HG02938 (cell line): ENCODE results near the gene ACOX3.

Source experiments
- ATAC-seq: cut with Tn5 transposase; IDR thresholded peaks from one replicate; pipeline ENCODE4 v1.9.1; 2021; ENCODE audit warnings: mild to moderate bottlenecking, moderate library complexity; ENCODE audit not compliant: unreplicated experiment

Gene ACOX3

GRCh38 chr4:8325291-8325973 lies 115.1 kb downstream of the ACOX3 start:
- ATAC-seq = no peak

DNA sequence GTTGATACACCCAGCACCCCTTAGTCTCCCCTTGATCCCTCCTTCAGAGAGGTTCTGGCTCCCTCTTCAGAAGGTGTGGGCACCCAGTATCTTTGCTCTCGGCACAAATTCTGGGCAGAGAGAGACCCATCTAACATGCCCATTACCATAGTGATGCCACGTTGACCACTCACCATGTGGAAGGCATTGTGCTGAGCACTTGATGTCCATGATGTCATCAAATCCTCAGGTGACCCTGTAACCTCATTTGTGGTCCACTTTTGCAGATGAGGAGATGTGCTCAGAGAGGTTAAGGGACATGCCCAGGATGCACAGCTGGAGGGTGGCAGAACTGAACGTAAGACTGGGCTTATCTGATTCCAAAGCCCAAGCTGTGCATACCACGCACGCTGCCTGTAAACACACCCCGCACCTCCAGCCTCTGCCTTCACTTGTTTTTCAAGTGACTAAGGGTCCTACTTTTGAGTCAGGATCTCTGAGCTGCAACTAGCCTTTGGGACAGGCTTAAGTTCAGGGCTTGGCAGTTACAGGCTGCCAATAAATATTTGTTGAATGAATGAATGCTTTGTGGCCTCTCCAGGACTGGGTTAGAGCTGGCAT lies 115.8 kb downstream of the ACOX3 start:
- ATAC-seq = no peak

DNA sequence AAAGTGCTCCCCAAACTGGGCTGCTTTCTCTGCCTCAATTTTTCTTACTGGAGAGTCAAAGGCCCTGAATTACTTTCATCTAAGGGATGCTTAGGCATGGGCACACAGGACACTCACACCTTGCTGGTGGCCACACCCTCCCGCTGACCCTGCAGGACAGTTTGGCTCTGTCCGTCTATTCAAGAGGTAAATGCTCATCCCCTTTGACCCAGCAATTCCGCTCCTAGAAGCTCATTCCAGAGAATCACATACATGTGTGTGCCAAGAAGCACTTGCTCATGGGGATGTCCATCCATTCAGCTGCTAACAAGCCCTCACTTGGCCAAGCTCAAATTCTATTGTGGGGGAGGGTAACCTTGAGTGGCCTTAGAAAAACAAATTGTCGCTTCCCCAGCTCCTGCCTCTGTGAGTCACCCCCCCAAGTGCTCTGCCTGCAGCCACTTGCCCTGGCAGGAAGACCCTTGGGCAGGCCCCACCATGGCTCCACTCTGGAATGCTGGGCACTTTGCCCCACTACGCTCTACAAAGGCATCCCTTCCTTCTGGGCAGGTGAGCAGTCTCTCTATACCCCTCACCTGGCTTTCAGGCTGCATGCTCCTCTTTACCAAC lies 116.5 kb downstream of the ACOX3 start:
- ATAC-seq = no peak

- no peak for ATAC-seq
Measured at GRCh38 chr4:8322794-8323704, 117.5 kb downstream of the ACOX3 start.

DNA sequence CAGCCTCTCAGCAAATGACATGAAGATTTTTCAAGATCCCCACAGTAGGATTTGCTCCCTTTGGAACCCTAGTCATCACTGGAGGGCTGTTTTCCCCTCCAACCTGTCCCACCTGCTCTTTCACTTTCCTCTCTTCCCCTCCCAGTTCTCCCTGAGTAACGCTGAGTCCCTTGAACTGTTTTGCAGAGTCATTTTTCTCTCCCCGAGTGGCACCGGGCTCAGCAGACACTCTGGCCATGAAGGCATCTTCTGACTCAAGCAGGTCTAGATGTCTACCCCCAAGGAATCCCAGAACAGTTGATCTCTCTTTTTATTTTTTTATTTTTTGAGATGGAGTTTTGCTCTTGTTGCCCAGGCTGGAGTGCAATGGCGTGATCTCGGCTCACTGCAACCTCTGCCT lies 118.8 kb downstream of the ACOX3 start:
- ATAC-seq = no peak

DNA sequence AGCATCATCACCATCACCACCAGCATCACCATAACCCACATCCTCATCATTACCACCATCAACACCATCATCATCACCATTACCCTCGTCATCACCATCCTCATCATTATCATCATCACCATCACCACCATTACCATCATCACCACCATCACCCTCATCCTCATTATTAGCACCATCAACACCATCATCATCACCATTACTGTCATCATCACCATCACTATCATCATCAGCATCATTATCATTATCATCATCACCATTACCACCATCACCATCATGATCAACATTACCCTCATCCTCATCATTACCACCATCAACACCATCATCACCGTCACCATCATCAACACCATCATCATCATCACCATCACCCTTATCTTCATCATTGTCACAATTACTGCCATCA lies 119.3 kb downstream of the ACOX3 start:
- no peak for ATAC-seq

DNA sequence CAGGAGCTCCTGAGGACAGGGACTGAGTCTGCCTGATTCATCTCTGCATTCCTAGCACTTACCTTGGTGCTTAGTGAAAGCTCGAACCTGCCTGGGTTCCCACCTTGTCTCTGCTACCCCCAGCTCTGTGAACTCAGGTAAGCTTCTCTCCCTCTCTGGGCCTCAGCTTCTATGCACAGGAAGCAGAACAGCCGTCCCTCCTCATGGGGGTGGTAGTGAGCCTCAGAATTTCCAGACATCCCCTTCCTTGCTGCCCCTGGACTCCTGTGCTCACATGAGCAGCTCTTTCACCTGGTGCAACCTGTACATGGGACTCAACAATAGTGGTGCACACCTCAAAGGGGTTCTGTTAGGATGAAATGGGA lies 120.2 kb downstream of the ACOX3 start:
- ATAC-seq = no peak

DNA sequence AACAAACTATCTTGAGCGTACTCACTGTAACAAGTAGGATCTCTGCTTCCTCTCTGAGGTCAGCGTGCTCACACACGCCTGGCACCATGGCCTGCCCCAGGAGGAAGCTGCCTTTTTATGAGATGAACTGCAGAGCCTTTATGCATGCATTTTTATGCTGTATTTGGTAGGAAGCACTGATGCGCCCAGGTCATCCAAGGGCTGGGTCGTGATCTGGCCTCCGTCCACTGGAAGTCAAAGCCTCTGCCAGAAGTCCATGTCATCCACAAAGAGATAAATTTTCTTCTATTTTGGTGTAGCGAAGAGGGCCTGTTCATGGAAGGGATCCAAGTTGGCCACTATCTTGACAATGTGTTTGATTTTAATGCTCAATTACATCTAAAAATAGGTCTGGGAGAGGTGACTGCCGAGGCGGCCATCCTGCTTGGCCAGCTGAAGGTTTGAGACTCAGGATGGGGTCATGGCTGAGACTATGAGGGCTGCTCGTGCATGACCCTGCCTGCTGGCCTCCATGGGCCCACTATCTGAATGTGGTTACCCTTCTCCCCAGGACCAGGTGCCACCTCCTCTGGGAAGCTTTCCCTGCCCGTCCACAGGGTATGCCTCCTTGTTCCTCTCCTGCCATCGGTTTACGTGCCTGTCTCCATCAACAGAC lies 120.7 kb downstream of the ACOX3 start:
- ATAC-seq = no peak

- ATAC-seq = no peak
Measured at GRCh38 chr4:8319061-8319460, 121.5 kb downstream of the ACOX3 start.

DNA sequence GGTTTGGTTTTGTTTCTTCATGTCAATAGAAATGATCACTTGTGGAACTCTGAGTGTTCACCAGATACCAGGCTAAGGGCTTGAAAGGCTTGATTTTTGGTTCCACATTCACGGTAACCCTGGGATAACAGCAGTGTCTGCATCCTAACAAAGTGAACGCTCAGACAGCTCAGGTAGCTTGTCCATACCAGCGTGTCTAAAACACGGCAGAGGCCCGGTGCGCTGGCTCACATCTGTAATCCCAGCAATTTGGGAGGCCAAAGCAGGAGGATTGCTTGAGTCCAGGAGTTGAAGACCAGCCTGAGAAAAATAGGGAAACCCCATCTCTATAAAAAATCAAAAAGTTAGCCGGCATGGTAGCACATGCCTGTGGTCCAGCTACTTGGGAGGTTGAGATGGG lies 122.0 kb downstream of the ACOX3 start:
- no peak for ATAC-seq

DNA sequence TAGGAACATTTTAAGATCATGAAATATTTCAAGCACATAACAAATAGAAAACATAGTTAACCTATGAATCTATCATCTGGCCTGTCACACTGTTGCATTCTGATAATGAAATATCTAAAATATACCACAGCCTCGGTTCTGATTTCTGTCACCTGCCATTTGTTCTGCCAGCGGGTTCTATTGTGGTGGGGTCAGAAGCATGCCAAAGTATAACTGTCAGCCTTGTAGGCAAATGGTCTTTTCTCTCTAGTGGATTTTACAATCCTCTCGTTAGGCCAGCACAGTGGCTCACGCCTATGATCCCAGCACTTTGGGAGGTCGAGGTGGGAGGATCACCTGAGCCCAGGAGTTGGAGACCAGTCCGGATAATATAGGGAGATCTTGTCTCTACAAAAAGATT lies 123.0 kb downstream of the ACOX3 start:
- ATAC-seq = no peak

GRCh38 chr4:8316911-8317351 lies 123.6 kb downstream of the ACOX3 start:
- no peak for ATAC-seq
